GM06990 (cell line): ENCODE results near the gene RHOT2.

ENCODE experiments used
- DNase-seq: peaks from one replicate; pipeline ENCODE4 v3.0.0-alpha.2; 2011; ENCODE audit not compliant: insufficient read length; ENCODE audit errors: extremely low read depth
- H3K27me3 ChIP-seq: replicated peaks from 2 replicates; pipeline ENCODE4 v1.6.0; 2011; ENCODE audit warnings: low read length; ENCODE audit not compliant: control insufficient read depth, insufficient read depth
- H3K36me3 ChIP-seq: 2 replicates; pipeline ENCODE4 v1.5.1; 2011; ENCODE audit warnings: low read length; ENCODE audit not compliant: control insufficient read depth, insufficient read depth
- H3K4me3 ChIP-seq: replicated peaks from 2 replicates; pipeline ENCODE4 v1.5.1; 2011; ENCODE audit warnings: low read depth, mild to moderate bottlenecking, control low read depth, low read length
- TF ChIP-seq, protein P1 (sequence below): IDR thresholded peaks from 2 replicates; pipeline ENCODE4 v1.5.1; 2011; ENCODE audit warnings: low read length, control low read depth, mild to moderate bottlenecking, inconsistent platforms; ENCODE audit not compliant: insufficient read depth, poor library complexity, severe bottlenecking

RHOT2 gene

GRCh38 chr16:718922-719321 lies 51.0 kb downstream of the RHOT2 start:
- TF ChIP-seq, protein P1, sequence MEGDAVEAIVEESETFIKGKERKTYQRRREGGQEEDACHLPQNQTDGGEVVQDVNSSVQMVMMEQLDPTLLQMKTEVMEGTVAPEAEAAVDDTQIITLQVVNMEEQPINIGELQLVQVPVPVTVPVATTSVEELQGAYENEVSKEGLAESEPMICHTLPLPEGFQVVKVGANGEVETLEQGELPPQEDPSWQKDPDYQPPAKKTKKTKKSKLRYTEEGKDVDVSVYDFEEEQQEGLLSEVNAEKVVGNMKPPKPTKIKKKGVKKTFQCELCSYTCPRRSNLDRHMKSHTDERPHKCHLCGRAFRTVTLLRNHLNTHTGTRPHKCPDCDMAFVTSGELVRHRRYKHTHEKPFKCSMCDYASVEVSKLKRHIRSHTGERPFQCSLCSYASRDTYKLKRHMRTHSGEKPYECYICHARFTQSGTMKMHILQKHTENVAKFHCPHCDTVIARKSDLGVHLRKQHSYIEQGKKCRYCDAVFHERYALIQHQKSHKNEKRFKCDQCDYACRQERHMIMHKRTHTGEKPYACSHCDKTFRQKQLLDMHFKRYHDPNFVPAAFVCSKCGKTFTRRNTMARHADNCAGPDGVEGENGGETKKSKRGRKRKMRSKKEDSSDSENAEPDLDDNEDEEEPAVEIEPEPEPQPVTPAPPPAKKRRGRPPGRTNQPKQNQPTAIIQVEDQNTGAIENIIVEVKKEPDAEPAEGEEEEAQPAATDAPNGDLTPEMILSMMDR: no peak
- DNase-seq: no peak
- Histone ChIP-seq H3K36me3 (peaks cover 2% of the 10 kb centered on the region; the same call in 1 of the 2 replicates), H3K4me3 (no peak overlapping the region), H3K27me3 (no peaks in the 10 kb centered on the region)

GRCh38 chr16:719815-720446 lies 52.0 kb downstream of the RHOT2 start:
- H3K36me3 ChIP-seq: peaks cover 2% of the 10 kb centered on the region; the same call in 1 of the 2 replicates
- no peaks in the 10 kb centered on the region for H3K27me3 ChIP-seq
- TF ChIP-seq, protein P1: peak; percentile 30
- DNase-seq: no peak
- peak overlapping the region; percentile 89 for H3K4me3 ChIP-seq

- peak; percentile 76 for DNase-seq
- TF ChIP-seq, protein P1: peak; percentile 47
- peak overlapping the region; percentile 89 for H3K4me3 ChIP-seq
- no peaks in the 10 kb centered on the region for H3K27me3 ChIP-seq
- H3K36me3 ChIP-seq: peaks cover 2% of the 10 kb centered on the region; the same call in 1 of the 2 replicates
Observed at GRCh38 chr16:720447-720989, 52.6 kb downstream of the RHOT2 start.

- peak within 1 kb of the TSS; percentile 89 for H3K4me3 ChIP-seq
- H3K27me3 ChIP-seq: no peaks in the 10 kb centered on the region
- DNase-seq: peak; percentile 94
- peaks cover 2% of the 10 kb centered on the region; the same call in 1 of the 2 replicates for H3K36me3 ChIP-seq
- TF ChIP-seq, protein P1: no peak
Observed at GRCh38 chr16:720990-721764, 53.2 kb downstream of the RHOT2 start, which contains the start of gene ANTKMT. TSS of gene ANTKMT (plus strand) at chr16:721146. CDS start at chr16:721275, 129 bp downstream.

DNA sequence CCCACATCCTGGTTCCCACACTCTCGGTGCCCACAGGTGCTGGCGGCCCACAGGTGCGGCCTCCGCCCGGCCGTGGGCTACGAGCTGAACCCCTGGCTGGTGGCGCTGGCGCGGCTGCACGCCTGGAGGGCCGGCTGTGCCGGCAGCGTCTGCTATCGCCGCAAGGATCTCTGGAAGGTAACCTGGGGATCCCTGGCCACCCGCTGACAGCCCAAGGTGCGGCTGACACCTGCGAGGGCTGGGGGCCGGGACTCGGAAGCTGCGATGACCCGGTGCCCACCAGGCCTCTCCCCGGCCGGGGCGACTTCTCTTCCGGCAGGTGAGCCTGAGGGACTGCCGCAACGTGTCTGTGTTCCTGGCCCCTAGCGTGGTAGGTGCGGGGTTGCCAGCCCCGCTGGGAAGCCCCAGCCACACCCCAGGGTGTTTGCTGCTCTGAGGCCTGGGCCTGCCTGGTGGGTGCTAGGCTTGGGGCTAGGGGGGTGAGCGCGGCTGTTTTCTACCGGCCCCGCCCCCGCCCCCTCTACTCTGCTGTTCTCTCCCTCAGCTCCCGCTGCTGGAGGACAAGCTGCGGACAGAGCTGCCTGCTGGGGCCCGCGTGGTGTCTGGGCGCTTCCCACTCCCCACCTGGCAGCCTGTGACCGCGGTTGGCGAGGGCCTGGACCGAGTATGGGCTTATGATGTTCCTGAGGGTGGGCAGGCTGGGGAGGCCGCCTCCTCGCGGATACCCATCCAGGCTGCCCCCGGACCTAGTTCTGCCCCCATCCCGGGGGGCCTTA lies 54.0 kb downstream of the RHOT2 start:
- DNase-seq: no peak
- no peaks in the 10 kb centered on the region for H3K27me3 ChIP-seq
- H3K4me3 ChIP-seq: peak overlapping the region; percentile 57
- peaks cover 2% of the 10 kb centered on the region; the same call in 1 of the 2 replicates for H3K36me3 ChIP-seq
- TF ChIP-seq, protein P1: no peak
